MM.1S (cell line): ENCODE data around the gene HBS1L.

Experiments
- DNase-seq: peaks from one replicate; pipeline ENCODE4 v3.0.0-alpha.2; 2015
- H2AFZ ChIP-seq: fragments of 300-600 bp; sonication (generic); 2 replicates; pipeline ENCODE4 v1.6.0; 2016; ENCODE audit warnings: antibody characterized with exemption, low read length
- H3F3A ChIP-seq: fragments of 300-600 bp; sonication (generic); 2 replicates; pipeline ENCODE4 v1.6.1; 2016; ENCODE audit warnings: mild to moderate bottlenecking, antibody characterized with exemption, low read length, moderate library complexity, mixed read lengths; ENCODE audit not compliant: insufficient read depth
- H3K27ac ChIP-seq: fragments of 300-600 bp; sonication (generic); 2 replicates; pipeline ENCODE4 v1.5.1; 2016; ENCODE audit warnings: mild to moderate bottlenecking, low read length
- H3K27me3 ChIP-seq: fragments of 300-600 bp; sonication (generic); replicated peaks from 2 replicates; pipeline ENCODE4 v1.6.0; 2016; ENCODE audit warnings: low read length; ENCODE audit not compliant: insufficient read depth
- H3K36me3 ChIP-seq: fragments of 300-600 bp; sonication (generic); replicated peaks from 2 replicates; pipeline ENCODE4 v1.6.1; 2016; ENCODE audit warnings: mild to moderate bottlenecking, low read length, mixed read lengths; ENCODE audit not compliant: insufficient read depth
- H3K4me1 ChIP-seq: fragments of 300-600 bp; sonication (generic); 2 replicates; pipeline ENCODE4 v1.6.1; 2016; ENCODE audit warnings: low read length, mixed read lengths
- H3K4me2 ChIP-seq: fragments of 300-600 bp; sonication (generic); 2 replicates; pipeline ENCODE4 v1.6.0; 2016; ENCODE audit warnings: low read depth, low read length
- H3K4me3 ChIP-seq: fragments of 300-600 bp; sonication (generic); 2 replicates; pipeline ENCODE4 v1.5.1; 2016; ENCODE audit warnings: low read length, mixed read lengths
- H3K79me2 ChIP-seq: fragments of 300-600 bp; sonication (generic); 2 replicates; pipeline ENCODE4 v1.6.1; 2016; ENCODE audit warnings: mixed run types, low read length, mixed read lengths
- H3K9ac ChIP-seq: fragments of 300-600 bp; sonication (generic); 2 replicates; pipeline ENCODE4 v1.6.1; 2016; ENCODE audit warnings: low read length, mixed read lengths
- H3K9me2 ChIP-seq: fragments of 300-600 bp; sonication (generic); replicated peaks from 2 replicates; pipeline ENCODE4 v1.6.1; 2016; ENCODE audit warnings: mild to moderate bottlenecking, low read length, mixed read lengths; ENCODE audit not compliant: insufficient read depth
- H3K9me3 ChIP-seq: fragments of 300-600 bp; sonication (generic); replicated peaks from 2 replicates; pipeline ENCODE4 v1.6.1; 2016; ENCODE audit warnings: mild to moderate bottlenecking, low read length, mixed read lengths; ENCODE audit not compliant: insufficient read depth
- H4K20me1 ChIP-seq: fragments of 300-600 bp; sonication (generic); 2 replicates; pipeline ENCODE4 v1.6.1; 2016; ENCODE audit warnings: mild to moderate bottlenecking, low read length, moderate library complexity, mixed read lengths; ENCODE audit not compliant: insufficient read depth
- CTCF ChIP-seq: fragments of 300-600 bp; sonication (generic); IDR thresholded peaks from 2 replicates; pipeline ENCODE4 v1.5.1; 2016; ENCODE audit warnings: antibody characterized with exemption, low read length, mixed read lengths
- EZH2 ChIP-seq: fragments of 300-600 bp; sonication (generic); optimal IDR thresholded peaks from 2 replicates; pipeline ENCODE3; 2017; ENCODE audit warnings: low read depth, mild to moderate bottlenecking, antibody characterized with exemption, low read length, mixed read lengths
- EZH2phosphoT487 ChIP-seq: fragments of 300-600 bp; sonication (generic); IDR thresholded peaks from 2 replicates; pipeline ENCODE4 v1.6.1; 2018; ENCODE audit warnings: antibody characterized with exemption, low read length

Gene HBS1L

GRCh38 chr6:135090819-135091218 lies 36.2 kb upstream of the HBS1L start:
- H3K27ac ChIP-seq: no peak overlapping the region
- no peak overlapping the region for H3K4me3 ChIP-seq
- TF ChIP-seq EZH2 (no peak), EZH2phosphoT487 (no peak)
- H3K9me3 ChIP-seq: no peaks in the 10 kb centered on the region
- no peak overlapping the region for H2AFZ ChIP-seq
- H3K4me1 ChIP-seq: peaks cover 17% of the 10 kb centered on the region
- no peak overlapping the region for H3K4me2 ChIP-seq
- no peak for DNase-seq
- no peaks in the 10 kb centered on the region; the same call in 1 of the 2 replicates for H3F3A ChIP-seq
- H3K9ac ChIP-seq: no peak overlapping the region
- H3K79me2 ChIP-seq: no peaks in the 10 kb centered on the region
- H4K20me1 ChIP-seq: no peaks in the 10 kb centered on the region
- no peaks in the 10 kb centered on the region for H3K27me3 ChIP-seq
- no peaks in the 10 kb centered on the region for H3K36me3 ChIP-seq
- H3K9me2 ChIP-seq: no peaks in the 10 kb centered on the region

- no peak overlapping the region for H3K4me2 ChIP-seq
- no peaks in the 10 kb centered on the region for H3K9me2 ChIP-seq
- H3K4me1 ChIP-seq: peaks cover 16% of the 10 kb centered on the region
- H3K27ac ChIP-seq: no peak overlapping the region
- no peaks in the 10 kb centered on the region for H3K27me3 ChIP-seq
- H3K79me2 ChIP-seq: no peaks in the 10 kb centered on the region
- no peak for DNase-seq
- H3K4me3 ChIP-seq: no peak overlapping the region
- H3K9me3 ChIP-seq: no peaks in the 10 kb centered on the region
- no peak overlapping the region for H2AFZ ChIP-seq
- no peaks in the 10 kb centered on the region for H3K36me3 ChIP-seq
- H3K9ac ChIP-seq: no peak overlapping the region
- no peaks in the 10 kb centered on the region for H4K20me1 ChIP-seq
- TF ChIP-seq EZH2phosphoT487: no peak
- no peak for TF ChIP-seq CTCF
- no peak for TF ChIP-seq EZH2
- H3F3A ChIP-seq: no peaks in the 10 kb centered on the region; the same call in 1 of the 2 replicates
These were observed 35.3 kb upstream of the HBS1L start for GRCh38 chr6:135089901-135090300.

GRCh38 chr6:135088818-135089809 lies 34.5 kb upstream of the HBS1L start:
- Histone ChIP-seq H3F3A (no peaks in the 10 kb centered on the region), H3K4me2 (no peak overlapping the region), H3K36me3 (no peaks in the 10 kb centered on the region), H3K9ac (no peak overlapping the region), H4K20me1 (no peaks in the 10 kb centered on the region), H3K4me3 (no peak overlapping the region), H3K4me1 (peaks cover 12% of the 10 kb centered on the region), H3K9me2 (no peaks in the 10 kb centered on the region), H2AFZ (no peak overlapping the region), H3K27ac (no peak overlapping the region), H3K27me3 (no peaks in the 10 kb centered on the region), H3K79me2 (no peaks in the 10 kb centered on the region), H3K9me3 (no peaks in the 10 kb centered on the region)
- TF ChIP-seq CTCF (peak; percentile 44), EZH2 (no peak), EZH2phosphoT487 (no peak)
- peak; percentile 39 for DNase-seq

GRCh38 chr6:135088281-135088680 lies 33.7 kb upstream of the HBS1L start:
- no peak overlapping the region for H3K27ac ChIP-seq
- H3K9me3 ChIP-seq: no peaks in the 10 kb centered on the region
- H3K4me1 ChIP-seq: peaks cover 12% of the 10 kb centered on the region
- no peaks in the 10 kb centered on the region for H3K27me3 ChIP-seq
- no peaks in the 10 kb centered on the region for H3K9me2 ChIP-seq
- no peak overlapping the region for H2AFZ ChIP-seq
- H3K4me3 ChIP-seq: no peak overlapping the region
- no peak overlapping the region for H3K9ac ChIP-seq
- no peaks in the 10 kb centered on the region for H3K79me2 ChIP-seq
- DNase-seq: no peak
- no peaks in the 10 kb centered on the region for H3F3A ChIP-seq
- H3K36me3 ChIP-seq: no peaks in the 10 kb centered on the region
- TF ChIP-seq EZH2 (no peak), CTCF (no peak), EZH2phosphoT487 (no peak)
- H4K20me1 ChIP-seq: no peaks in the 10 kb centered on the region
- no peak overlapping the region for H3K4me2 ChIP-seq
